Fibroblast of mammary gland (primary cell): Measurements from ENCODE around the gene RANBP3L.
A peak's percentile ranks its signal among the peaks of the same experiment; 100 is the strongest.

ENCODE experiments used
- DNase-seq: peaks from one replicate; pipeline ENCODE4 v3.0.0-alpha.2; 2010; ENCODE audit warnings: low read depth
- H3K4me3 ChIP-seq: 2 replicates; pipeline ENCODE4 v1.5.1; 2011; ENCODE audit warnings: low read depth, mild to moderate bottlenecking, low read length, moderate library complexity; ENCODE audit not compliant: control insufficient read depth
- CTCF ChIP-seq: conservative IDR thresholded peaks from 2 replicates; pipeline ENCODE4 v1.5.1; 2011; ENCODE audit warnings: low read depth, low read length, inconsistent platforms; ENCODE audit not compliant: control insufficient read depth, insufficient read depth

The RANBP3L gene

GRCh38 chr5:36242534-36243485 lies 58.9 kb downstream of the RANBP3L start:
- no peak for DNase-seq
- H3K4me3 ChIP-seq, result peak overlapping the region; percentile 55
- no peak for TF ChIP-seq CTCF

DNA sequence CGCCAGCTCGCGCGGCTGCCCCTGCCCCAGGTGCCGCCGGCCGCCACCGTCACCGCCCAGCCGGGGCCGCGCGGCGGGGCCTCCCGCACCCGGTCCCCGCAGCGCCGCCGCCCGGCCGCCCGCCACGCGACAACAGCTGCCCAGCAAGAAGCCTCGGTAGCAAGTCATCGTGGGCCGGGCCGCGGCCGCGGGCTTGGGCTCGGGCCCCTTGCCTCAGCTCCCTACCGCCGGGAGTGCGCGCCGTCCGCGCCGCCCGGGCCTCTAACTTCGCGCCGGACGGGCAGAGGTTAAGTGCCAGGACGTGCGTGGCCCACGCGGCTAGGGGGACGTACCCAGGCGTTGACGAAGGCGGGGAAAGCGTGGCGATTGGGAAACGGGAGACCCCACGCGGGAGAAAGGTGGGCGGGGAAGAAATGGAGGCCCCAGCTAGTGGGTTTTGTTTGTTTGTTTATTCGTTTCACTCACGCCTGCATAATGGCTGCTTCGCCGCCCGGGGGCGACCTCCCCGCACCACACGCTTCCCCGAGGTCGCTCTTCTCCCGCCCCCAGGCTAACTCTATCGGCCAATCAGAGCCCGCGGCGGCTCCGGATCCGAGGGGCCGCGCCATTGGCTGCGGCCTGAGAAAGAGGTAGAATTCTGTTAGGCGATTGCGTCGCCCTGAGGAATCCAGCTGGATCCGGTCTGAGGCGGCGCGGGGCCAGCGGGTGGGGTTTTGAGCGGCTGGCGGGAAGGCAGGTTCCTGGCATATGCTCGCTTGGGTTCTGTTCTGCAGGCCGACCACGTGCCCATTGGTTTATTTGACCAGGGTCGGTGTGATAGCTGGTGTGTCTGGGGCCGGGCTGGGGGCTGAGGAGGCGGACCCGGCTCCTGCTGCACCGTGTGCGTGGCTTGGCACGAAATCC lies 59.8 kb downstream of the RANBP3L start, which contains the start of gene NADK2:
TSS of gene NADK2 (minus strand) at position 295 of the 903 bp plus-strand sequence. CDS start at position 168, 127 bp downstream.
- H3K4me3 ChIP-seq, result peak within 1 kb of the TSS; percentile 71
- TF ChIP-seq CTCF, result peak; percentile 60
- peak; percentile 94 for DNase-seq

DNA sequence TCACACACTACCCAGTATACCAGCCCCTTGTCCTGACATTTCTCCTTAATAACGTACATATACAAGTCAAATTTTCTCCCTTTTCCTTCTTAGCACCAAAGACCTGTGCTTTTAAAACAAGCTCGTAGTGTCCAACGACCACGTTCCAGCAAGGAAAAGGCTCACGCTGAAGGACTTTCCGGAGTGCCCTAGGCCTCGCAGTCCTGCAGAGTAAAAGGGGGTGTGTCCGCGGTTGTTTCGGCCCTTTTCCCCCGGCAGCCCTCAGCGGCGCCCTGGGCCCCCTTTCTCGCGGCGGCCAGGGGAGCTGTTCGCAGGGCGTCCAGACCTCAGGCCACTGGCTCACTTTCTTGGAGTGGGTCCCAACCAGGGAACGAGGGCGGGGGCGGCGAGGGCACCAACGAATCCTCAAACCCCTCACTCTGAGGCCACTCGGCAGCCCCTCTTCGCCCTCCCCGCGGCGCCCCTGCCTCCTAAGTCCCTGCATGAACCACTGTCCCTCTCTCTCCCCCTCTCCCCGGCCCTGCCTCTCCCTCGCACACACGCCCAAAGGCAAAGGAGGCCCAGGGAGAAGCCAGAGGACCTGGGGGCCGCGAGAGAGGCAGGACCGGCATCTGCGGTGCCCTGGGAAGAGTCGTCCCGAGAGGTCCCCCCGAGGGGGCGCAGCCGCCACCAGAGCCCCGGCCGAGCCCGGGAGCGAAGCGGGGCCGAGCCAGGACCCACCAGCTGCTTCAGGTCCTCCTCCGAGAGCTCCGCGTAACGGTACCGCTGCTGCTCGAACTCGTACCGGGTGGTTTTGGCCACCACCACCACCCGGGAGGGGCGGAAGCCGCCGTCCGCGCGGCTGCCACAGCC lies 60.7 kb downstream of the RANBP3L start:
- DNase-seq, result peak; percentile 56
- peak overlapping the region; percentile 71 for H3K4me3 ChIP-seq
- TF ChIP-seq CTCF, result no peak

DNA sequence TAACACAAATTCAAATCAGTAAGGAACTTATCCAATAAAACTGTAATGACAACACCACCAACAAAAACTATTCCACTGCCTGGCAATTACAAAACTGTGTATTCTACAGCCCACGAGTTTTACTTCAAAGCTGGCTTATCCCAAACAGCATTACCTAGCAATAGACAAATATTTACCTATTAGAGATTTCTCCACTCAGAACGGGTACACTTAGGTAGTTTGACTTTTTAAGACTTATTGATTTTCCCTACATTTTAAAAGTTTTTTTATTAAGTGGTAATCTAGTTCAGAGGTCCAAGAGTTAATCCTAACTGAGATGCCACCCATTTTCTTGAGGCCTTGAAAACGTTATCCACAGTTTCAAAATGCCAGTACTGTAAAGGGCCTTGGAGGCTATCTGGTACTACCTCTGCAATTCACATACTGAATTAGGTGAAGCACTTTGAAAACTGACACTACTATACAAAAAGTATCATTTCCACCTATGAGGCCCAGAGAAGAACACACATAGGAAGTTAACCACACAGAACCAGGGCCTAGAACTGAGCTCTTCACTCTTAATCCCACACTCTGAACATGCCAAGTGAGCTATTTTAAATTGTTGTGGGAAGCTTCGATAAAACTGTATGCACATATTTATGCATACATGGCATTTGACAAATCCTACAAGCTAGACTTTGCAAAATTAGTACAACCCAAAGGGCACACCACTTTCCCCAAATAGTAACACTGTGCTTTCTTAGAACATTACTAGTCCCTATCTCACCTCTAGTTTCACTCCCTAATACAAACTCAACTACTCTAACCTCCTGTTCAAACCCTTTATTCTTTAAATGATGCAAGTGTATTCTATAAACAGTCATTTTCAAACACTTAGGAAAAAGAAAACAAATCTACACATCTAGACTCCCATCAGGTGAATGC lies 62.1 kb downstream of the RANBP3L start:
- DNase-seq, result no peak
- H3K4me3 ChIP-seq, result peak overlapping the region; percentile 71
- no peak for TF ChIP-seq CTCF

DNA sequence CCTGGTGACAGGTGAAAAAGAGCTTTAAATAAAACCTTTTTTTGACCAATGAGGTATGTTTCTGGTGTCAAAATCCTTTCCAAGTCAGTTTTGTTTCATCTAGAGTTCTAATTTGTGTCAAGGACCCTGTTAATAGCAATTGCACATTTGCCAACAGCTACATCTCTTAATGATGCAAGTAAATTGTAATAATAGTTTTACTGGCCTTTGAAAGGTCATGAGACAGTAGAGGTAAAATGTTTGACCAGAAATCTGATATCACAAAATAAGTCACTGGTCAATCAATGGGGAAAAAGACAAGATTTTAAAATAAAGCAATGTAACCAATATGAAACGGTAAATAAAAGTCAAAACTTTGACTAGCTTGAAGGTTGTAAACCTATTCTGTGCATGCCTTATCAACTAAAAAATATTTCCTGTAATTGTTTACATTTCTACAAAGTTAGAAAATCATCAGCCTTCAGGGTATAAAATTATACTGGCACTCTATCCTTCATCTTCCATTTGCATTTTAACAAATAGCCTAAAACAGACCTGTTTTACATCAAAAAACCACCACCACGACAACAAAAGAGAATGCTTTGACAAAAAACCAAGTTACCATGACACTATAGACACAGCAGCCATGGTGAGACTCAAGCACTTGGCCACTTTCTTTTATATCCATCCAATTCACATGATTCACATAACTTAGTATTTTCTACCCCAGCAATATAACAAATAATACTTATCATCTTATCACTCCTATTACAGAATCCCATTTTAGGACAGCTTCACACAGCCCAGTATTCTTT lies 63.0 kb downstream of the RANBP3L start:
- no peak for DNase-seq
- no peak for TF ChIP-seq CTCF
- H3K4me3 ChIP-seq, result no peak overlapping the region
